HG02970 (cell line): ENCODE measurements around the gene OLFML2B.

Source experiments
- ATAC-seq: cut with Tn5 transposase; IDR thresholded peaks from one replicate; pipeline ENCODE4 v1.9.1; 2021; ENCODE audit warnings: mild to moderate bottlenecking, moderate library complexity, moderate number of reproducible peaks; ENCODE audit not compliant: unreplicated experiment, low FRiP score

OLFML2B gene

GRCh38 chr1:161950377-161950776 lies 73.3 kb downstream of the OLFML2B start:
- ATAC-seq, result no peak

GRCh38 chr1:161949548-161949947 lies 74.1 kb downstream of the OLFML2B start:
- ATAC-seq, result no peak

GRCh38 chr1:161948435-161948834 lies 75.2 kb downstream of the OLFML2B start:
- no peak for ATAC-seq

GRCh38 chr1:161946071-161946987 lies 77.3 kb downstream of the OLFML2B start:
- no peak for ATAC-seq

GRCh38 chr1:161945306-161946060 lies 78.2 kb downstream of the OLFML2B start:
- no peak for ATAC-seq

GRCh38 chr1:161944381-161944780 lies 79.3 kb downstream of the OLFML2B start:
- no peak for ATAC-seq

GRCh38 chr1:161943737-161944136 lies 79.9 kb downstream of the OLFML2B start:
- ATAC-seq, result no peak

- no peak for ATAC-seq
These were observed 81.8 kb downstream of the OLFML2B start for GRCh38 chr1:161941726-161942436.

- no peak for ATAC-seq
These were observed 82.6 kb downstream of the OLFML2B start for GRCh38 chr1:161940866-161941591.

GRCh38 chr1:161936786-161937185 lies 86.9 kb downstream of the OLFML2B start:
- no peak for ATAC-seq

- no peak for ATAC-seq
These were observed 88.4 kb downstream of the OLFML2B start for GRCh38 chr1:161935264-161935663.

GRCh38 chr1:161933592-161934588 lies 89.8 kb downstream of the OLFML2B start:
- no peak for ATAC-seq
